ENCODE results near the gene PIEZO1.

GRCh38 chr16:88764913-88765349 lies 20.1 kb downstream of the PIEZO1 start:
- TF ChIP-seq CTCF (conservative IDR thresholded peaks at IDR 0.05; ENCODE audit: low read depth in 2 of 2) (no peak), POLR2AphosphoS5 (IDR thresholded peaks at IDR 0.05; ENCODE audit: low read depth) (no peak), JUNB (IDR thresholded peaks at IDR 0.05; ENCODE audit: unreplicated experiment) (no peak), EZH2 (IDR thresholded peaks at IDR 0.05; ENCODE audit: low read depth, unreplicated experiment) (no peak), REST (IDR thresholded peaks at IDR 0.05; ENCODE audit: unreplicated experiment) (no peak), EZH2phosphoT487 (IDR thresholded peaks at IDR 0.05; ENCODE audit: unreplicated experiment) (no peak), STAT1 (IDR thresholded peaks at IDR 0.05; ENCODE audit: unreplicated experiment) (no peak), ZNF462 (CRISPR knock-in tag; IDR thresholded peaks at IDR 0.05) (no peak), ZNF331 (CRISPR knock-in tag; IDR thresholded peaks at IDR 0.05; ENCODE audit: low read depth) (no peak), CREB1 (CRISPR knock-in tag; IDR thresholded peaks at IDR 0.05; ENCODE audit: low read depth) (no peak)

Data from GM23338 (cell line).